Right forelimb (tissue), 1 donor: ENCODE data around the gene PIP4K2A.
"Not testable (repeated sequence)": the region's sequence is repeated elsewhere in the genome, so short reads cannot be mapped to it uniquely, and the experiment has no call there.

ENCODE experiments used
- DNase-seq: peaks from one replicate; pipeline ENCODE4 v3.0.0-alpha.2; 2018

PIP4K2A gene

DNA sequence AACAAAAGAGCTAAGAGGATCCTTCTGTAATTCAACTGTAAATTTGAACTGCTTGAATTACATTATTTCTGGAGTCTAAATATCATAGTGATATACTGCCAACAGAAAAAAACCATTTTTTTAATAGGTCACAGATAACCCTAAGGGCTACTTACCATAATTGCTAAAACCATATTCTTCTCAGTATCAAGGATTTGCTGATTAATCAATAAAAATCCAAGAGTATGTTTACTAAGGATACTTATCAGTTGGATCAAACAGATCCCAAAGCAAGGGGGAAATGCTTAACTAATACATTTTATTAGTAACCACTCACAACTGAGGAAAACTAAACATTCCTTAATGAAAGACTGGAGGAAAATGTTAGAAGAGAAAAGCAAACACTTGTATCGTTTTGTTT, 166.0 kb downstream of the PIP4K2A start:
- DNase-seq, result no peak

DNA sequence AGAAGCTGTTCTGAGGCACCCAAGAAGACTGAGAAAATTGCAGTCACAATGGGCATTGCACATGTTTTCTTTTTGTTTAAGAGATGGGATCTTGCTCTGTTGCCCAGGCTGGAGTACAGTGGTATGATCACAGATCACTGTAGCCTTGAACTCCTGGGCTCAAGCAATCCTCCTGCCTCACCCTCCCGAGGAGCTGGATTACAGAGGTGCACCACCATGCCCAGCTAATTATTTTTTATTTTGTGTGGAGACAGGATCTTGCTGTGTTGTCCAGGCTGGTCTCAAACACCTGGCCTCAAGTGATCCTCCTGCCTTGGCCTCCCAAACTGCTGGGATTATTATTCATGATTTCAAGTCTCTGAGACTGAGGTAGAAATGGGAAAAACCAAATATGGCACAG, 168.7 kb downstream of the PIP4K2A start:
- DNase-seq, result no peak

DNA sequence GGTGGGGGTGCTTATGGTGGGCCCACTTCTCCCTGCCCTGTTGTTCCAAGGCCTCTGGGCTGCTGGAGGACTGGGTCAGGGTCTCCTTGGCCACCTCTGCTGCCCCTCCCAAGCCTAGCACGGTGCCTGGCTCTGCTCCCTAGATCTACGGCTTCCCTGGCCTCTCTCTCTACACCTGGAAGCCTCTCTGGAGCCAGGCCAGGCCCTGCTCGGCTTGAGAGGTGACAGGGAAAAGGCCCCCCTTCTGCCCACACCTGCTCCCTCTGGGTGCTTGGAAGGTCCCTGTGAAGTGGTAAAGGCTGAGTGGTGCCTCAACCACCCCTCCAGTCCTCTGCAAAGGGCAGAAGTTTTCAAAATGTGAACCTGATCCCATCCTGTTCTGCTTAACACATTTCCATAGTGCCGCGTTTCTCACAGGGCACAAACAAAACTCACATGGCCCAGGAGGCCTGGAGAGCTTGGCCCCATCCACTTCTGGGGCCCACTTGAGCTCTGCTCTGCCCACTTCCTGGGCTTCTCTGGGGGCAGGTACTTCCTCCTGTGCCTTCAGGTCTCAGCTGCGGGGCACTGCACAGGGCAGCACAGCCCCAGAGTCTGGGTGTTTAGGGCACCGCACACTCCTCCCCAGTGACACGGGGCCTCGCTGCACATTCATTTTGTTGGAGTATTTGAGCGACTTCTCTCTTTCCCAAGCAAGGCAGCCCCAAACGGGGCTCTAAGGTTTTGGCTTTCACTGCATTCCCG, 169.9 kb downstream of the PIP4K2A start:
- DNase-seq, result no peak

DNA sequence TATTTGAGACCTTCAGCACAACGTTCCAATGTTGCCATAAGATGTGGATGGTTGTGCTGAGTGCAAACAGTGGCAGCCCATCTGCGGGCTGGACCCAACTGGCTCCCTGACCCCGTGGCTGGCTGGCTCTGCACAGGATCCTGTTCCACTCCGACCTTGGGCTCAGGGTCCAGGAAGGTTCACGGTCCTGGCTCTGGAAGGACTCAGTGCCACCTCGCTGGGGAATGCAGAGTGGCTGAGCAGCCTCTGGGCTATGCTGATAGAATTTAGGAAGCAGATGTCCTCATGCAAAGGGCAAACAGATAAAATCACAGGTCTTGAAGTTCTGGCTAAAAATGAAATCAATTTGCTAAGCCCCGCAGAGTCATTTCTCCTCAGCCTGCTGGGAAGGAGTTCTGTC, 171.6 kb downstream of the PIP4K2A start:
- DNase-seq, result no peak

DNA sequence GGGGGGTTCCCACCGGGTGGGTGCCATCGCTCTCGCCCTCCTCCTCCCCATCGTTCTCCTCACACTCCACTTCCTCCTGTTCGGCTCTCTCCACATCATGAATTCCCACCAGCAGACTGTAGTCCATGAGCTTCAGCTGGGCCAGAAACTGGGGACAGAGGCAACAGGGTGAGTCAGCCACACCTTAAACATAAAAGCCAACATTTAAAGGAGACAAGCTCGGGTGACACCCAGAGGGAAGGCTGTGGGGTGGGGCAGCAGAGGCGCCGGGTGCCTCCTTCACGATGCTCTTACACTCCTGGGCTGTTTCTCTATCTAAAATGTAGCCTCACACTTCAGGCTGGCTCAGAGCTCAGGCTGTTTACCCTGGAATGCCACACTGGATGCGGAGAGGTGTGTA, 172.5 kb downstream of the PIP4K2A start:
- no peak for DNase-seq

- no peak for DNase-seq
These were observed 174.6 kb downstream of the PIP4K2A start for GRCh38 chr10:22539579-22540298.

GRCh38 chr10:22537810-22538209, 176.6 kb downstream of the PIP4K2A start:
- no peak for DNase-seq

DNA sequence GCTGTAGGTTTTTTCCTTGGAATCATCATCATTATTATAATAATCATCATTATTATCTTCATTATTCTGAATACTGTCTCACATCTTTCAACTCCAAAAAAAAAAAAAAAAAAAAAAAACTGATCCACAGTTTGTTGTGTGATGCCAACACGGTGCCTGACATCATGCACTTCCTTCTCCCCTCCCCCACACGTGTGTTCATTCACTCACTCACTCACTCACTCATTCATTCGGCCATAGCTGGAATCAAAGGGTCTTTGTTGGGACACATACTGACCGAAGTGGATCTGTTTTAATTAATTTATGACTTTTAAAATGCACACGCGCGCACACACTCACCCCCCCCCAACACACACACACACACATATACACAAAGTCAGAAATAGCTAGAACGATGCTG, 177.8 kb downstream of the PIP4K2A start:
- no peak for DNase-seq

- DNase-seq, result no peak
These were observed 179.4 kb downstream of the PIP4K2A start for GRCh38 chr10:22534849-22535604.

GRCh38 chr10:22531441-22531840, 182.9 kb downstream of the PIP4K2A start:
- no peak for DNase-seq

DNA sequence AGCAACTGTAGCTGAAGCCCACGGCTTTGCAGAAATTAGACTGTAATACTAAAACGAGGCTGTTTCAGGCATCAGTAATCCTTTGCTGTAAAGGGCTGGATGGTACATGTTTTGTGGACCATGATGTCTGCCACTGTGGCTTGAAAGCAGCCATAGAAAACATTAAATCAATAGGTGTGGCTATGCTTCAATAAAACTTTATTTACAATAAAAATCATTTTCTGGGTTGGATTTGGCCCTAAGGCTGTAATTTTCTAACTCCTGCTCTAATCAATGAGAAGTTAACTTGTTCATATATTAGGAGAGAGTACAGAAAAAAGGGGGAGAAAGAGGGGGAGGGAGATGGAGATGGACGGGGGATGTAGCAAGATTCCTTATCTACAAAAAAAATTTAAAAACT, 183.4 kb downstream of the PIP4K2A start:
- no peak for DNase-seq

GRCh38 chr10:22527520-22527919, 186.9 kb downstream of the PIP4K2A start:
- DNase-seq, result no peak

- not testable (repeated sequence) for DNase-seq
These were observed 190.0 kb downstream of the PIP4K2A start for GRCh38 chr10:22524333-22524732.

DNA sequence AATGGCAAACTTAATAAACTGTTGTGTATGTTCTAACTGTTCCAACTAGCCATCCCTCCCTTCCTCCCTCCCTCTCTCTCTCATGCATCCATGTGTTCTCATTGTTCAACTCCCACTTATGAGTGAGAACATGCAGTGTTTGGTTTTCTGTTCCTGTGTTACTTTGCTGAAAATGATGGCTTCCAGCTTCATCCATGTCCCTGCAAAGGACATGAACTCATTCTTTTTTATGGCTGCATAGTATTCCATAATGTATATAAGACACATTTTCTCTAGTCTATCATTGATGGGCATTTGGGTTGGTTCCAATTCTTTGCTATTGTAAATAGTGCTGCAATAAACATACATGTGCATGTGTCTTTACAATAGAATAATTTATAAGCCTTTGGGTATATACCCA, 193.7 kb downstream of the PIP4K2A start:
- DNase-seq, result not testable (repeated sequence)

- no peak for DNase-seq
These were observed 196.1 kb downstream of the PIP4K2A start for GRCh38 chr10:22518167-22518724.

GRCh38 chr10:22515009-22515408, 199.4 kb downstream of the PIP4K2A start:
- DNase-seq, result no peak

GRCh38 chr10:22514414-22514758, 200.0 kb downstream of the PIP4K2A start:
- DNase-seq, result not testable (repeated sequence)

DNA sequence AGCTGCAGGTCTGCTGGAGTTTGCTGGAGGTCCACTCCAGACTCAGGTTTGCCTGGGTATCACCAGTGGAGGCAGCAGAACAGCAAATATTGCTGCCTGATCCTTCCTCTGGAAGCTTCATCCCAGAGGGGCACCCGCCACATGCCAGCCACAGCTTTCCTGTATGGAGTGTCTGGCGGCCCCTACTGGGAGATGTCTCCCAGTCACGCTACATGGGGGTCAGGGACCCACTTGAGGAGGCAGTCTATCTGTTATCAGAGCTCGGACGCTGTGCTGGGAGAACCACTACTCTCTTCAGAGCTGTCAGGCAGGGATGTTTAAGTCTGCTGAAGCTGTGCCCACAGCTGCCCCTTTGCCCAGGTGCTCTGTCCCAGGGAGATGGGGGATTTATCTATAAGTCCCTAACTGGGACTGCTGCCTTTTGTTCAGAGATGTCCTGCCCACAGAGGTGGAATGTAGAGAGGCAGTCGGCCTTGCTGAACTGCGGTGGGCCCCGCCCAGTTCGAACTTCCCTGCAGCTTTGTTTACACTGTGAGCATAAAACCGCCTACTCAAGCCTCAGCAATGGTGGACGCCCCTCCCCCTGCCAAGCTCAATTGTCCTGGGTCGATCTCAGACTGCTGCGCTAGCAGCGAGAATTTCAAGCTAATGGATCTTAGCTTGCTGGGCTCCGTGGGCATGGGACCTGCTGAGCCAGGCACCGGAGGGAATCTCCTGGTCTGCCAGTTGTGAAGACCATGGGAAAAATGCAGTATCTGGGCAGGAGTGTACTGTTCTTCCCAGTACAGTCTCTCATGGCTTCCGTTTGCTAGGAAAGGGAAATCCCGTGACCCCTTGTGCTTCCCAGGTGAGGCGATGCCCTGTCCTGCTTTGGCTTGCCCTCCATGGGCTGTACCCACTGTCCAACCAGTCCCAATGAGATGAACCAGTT, 200.6 kb downstream of the PIP4K2A start:
- not testable (repeated sequence) for DNase-seq

DNA sequence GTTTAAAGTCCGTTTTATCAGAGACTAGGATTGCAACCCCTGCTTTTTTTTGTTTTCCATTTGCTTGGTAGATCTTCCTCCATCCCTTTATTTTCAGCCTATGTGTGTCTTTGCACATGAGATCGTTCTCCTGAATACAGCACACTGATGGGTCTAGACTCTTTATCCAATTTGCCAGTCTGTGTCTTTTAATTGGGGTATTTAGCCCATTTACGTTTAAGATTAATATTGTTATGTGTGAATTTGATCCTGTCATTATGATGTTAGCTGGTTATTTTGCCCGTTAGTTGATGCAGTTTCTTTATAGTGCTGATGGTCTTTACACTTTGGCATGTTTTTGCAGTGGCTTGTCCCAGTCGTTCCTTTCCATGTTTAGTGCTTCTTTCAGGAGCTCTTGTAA, 202.4 kb downstream of the PIP4K2A start:
- DNase-seq, result not testable (repeated sequence)

GRCh38 chr10:22508214-22508613, 206.2 kb downstream of the PIP4K2A start:
- DNase-seq, result not testable (repeated sequence)

- DNase-seq, result no peak
These were observed 208.3 kb downstream of the PIP4K2A start for GRCh38 chr10:22505911-22506685.
